Measurements from ENCODE around the gene DPP9.
"Not testable (repeated sequence)": the region's sequence is repeated elsewhere in the genome, so short reads cannot be mapped to it uniquely, and the experiment has no call there.

Gene DPP9

DNA sequence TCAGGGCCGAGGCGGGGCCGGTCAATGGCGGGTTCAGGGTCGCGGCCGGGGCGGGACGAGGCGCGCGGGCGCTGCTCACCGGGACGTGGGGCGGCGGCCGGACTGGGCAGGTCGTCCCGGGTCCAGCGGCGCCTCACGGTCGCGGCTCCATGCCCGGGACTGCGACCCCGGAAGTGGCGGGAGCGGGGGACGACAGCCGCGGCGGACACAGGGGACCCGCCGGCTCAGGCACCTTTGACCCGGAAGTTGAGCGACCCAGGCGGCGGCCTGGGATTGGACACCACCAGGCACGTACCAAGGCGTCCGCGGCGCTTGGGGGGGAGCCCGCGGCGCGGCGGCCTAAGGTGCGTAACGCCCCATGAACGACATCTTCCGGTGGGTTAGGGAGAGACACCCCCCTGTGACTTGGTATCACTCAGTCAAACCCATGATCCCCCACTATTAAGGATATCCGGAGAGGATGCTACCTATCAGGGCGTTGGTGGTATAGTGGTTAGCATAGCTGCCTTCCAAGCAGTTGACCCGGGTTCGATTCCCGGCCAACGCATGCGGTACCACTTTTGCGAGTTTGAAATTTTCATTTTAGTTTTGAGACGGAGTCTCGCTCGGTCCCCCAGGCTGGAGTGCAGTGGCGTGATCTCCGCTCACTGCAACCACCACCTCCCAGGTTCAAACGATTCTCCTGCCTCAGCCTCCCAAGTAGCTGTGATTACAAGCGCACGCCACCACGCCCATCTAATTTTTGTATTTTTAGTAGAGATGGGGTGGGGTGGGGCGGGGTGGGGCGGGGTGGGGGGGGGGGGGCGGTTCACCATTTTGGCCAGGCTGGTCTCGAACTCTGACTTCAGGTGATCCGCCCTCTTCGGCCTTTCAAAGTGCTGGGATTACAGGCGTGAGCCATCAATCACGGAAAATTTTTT lies at the start of gene DPP9:
DPP9 (minus strand) TSS at position 248 of the 920 bp plus-strand sequence. CDS start 3,936 bp downstream, outside the sequence.
- peak; percentile 99 for DNase-seq (ENCODE audit: low read depth)

DNA sequence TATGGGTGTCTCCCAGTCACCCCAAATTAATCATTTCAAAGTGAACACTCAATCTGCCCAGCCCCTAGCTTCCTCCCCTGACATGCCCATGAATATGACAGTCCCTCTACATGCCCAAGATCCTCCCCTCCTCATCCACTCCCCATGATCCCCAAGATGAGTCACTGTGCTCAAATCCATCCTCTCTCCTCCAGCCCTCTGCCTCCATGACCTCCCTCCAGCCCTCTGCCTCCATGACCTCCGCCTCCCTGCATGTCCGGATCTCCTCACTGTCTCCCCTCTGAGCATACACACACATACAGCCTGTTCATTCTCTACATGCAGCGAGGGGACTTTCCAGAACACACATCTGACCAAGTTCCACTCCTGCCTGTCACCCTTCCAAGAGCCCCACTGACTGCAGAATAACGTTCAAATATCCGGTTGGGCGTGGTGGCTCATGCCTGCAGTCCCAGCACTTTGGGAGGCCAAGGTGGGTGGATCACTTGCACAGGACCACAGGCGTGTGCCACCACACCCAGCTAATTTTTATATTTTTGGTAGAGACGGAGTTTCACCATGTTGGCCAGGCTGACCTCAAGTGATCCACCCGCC lies 49.5 kb upstream of the DPP9 start:
- DNase-seq (ENCODE audit: low read depth): no peak

DNA sequence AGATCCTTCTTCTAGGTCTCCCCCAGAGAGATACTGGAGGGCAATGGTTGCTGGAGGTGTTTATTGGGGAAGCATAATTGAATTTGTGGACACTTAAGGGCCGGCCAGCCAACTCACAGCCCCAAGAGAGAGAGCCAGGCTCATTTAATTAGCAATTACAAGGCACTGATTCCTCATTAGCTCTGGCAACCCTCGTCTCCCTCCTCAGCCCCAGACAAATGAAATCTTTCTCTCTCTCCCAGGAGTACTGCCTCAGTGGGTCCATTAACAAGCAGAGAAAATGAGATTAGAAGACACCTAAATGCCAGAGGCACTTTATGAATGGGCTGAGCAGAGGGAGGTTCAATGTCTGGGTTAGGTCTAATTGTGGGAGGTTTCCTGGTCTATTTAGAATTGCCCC lies 48.9 kb upstream of the DPP9 start:
- DNase-seq (ENCODE audit: low read depth): no peak

DNA sequence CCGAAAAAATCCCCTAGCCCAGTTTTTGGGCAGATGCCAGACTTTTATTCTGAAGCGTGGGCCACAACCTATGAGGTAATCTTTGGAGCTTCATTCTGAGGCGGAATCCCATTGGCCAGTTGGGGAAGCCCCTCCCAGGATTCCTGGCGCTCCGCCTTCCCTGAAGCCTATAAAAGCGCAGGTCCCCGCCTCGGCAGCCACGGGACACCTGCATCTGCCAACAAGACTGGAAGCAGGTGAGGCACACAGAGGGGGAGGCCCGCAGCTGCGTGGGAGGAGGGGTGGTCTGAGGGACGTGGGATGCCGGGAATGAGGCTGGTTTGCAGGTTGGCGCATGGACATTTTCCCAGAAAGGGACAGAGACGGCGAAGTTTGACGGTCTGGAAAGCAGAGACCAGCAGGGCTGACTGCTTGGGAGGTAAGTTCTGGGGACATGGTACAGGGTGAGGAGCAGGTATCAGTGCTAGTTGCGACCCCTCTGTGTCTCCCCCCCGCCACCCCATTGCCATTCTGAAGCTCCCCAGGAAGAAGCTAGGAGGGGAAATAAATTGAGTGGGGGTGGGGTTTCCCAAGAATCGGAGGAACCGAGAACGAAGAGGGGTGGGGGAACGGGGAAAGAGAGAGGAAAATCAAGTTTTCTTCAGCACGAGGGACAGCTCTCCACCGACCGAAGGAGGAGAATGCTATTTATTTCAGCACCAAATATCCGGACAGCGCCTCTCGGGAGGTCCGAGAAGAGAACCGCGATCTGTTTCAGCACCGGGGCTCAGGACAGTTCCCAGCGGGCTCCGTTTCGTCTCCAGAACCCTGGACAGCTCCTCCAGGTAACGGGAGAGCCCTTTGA lies 45.5 kb upstream of the DPP9 start:
- peak; percentile 70 for DNase-seq (ENCODE audit: low read depth)

DNA sequence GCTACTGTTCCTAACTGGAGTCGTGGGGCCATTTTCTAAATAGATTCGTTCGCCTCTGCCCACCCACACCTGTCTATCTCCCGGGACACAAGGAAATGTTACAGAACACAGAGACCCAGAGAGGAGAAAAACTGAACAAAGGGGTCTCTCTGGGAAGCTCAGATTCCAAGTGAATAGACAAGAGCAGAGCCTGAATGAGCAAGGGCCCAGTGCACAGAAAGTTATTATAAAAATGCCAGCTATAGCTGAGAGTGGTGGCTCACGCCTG lies 40.7 kb upstream of the DPP9 start:
- DNase-seq (ENCODE audit: low read depth): no peak

DNA sequence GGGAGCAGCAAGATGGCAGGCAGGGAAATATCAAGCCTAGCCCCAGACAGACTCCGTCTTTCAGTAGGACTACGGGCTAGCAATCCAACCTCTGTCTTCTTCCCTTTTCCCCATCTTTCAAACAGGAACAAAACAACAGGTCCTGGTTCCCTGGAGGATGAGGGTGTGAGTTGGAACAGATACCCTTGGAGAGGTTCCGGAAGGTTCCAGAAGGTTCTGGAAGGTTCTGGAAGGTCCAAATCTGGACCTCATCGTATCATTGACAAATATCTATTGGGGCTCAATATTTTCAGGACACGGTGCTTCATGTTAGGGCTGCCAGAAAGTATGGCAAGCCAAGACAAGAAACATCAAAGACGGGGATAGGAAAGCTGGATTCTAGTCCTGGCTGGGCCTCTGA lies 39.4 kb upstream of the DPP9 start:
- DNase-seq (ENCODE audit: low read depth): no peak

DNA sequence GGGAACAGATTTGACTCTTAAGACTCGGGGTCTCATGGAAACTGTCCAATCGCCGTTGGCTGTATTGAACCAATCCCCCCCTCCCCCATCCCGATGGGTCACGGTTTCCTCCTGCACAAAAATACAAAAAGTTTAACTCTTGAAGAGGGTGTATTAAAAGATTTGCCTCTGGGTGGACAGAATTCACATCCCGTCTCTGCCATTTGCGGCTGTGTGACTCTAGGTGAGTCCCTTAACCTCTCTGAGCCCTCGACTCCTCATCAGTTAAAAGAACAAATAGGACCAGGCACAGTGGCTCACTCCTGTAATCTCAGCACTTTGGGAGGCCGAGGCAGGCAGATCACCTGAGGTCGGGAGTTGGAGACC lies 36.6 kb upstream of the DPP9 start:
- no peak for DNase-seq (ENCODE audit: low read depth)

DNA sequence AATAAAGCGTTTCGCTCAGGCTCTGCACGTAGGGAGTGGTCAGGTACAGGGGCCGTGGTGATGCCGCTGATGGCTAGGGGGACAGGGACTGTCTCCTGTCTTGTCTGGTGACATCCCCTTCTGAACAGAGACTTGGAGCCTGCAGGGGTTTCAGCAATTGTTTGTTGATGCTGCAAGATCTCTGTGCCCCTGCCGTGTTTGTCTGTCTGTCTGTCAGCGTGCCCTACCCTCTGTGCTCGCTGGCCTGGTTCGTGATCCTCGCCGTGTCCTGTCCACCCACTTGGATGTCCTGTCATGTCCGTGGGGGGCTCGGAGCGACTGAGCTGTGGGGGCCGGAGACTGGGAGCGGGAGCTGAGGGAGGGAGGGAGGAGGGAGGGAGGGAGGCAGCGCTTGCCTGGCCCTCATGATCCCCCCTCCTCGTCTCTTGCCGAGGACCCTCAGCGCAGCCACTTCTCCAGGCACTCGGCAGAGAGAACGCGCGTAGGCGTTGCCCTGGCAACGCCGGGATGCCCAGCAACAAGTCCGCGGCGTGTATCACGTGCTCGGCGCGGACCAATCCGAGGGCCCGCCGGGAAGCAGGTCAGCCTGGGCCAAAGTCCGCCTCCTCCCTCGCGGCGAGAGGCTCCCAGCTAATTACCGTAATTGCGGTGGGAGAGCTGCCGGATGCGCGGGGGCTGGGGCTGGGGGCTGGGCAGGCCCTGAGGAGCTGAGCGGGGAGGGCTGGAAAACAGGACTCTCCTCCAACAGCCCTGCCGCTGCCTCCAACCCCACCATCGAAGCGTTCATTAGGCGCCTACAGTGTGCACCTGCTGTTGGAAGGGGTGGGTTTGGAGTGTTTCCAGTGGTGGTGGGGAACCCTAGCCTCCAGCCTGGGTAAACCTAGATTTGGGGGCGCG lies 36.0 kb upstream of the DPP9 start:
- DNase-seq (ENCODE audit: low read depth): peak; percentile 77

DNA sequence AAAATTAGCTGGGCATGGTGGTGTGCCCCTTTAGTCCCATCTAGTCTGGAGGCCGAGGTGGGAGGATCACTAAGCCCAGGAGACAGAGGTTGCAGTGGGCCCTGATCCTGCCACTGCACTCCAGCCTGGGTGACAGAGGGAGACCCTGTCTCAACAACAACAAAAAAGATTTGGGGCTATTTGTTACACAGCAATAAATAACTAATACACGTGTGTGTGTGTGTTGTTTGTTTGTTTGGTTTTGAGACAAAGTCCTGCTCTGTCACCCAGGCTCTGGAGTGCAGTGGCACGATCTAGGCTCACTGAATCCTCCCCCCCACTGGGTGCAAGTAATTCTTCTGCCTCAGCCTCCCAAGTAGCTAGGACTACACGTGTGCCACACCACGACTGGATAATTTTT lies 35.0 kb upstream of the DPP9 start:
- DNase-seq (ENCODE audit: low read depth): no peak

DNA sequence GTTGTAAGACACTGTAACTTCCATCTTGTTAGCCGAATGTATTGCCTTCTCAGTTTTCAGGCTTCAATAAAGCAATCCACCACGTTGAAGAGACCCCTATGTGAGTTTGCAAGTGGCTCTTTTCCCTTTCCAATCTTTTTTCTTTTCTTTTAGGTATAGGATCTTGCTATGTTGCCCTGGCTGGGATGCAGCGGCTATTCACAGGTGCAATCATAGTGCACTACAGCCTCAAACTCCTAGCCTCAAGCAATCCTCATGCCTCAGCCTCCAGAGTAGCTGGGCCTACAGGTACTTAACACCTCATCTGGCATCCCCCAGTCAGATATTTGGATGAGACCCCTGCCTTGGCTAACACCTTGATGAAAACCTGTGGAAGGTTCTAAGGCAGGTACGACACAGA lies 34.4 kb upstream of the DPP9 start:
- DNase-seq (ENCODE audit: low read depth): no peak

DNA sequence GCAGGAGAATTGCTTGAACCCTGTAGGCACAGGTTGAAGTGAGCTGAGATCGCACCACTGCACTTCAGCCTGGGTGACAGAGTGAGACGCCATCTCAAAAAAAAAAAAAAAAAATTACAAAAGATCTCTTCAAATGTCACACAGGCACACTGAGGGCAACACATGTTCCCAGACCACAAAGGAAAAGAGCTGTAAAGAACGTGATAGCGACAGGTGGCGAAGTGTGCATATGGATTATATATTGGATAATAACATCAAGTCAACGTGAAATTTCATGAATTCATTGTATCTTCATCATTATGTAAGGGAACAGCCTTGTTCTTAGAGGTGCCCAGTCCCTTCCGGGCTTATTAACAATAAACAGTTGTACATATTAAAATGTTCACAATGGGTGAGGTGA lies 31.8 kb upstream of the DPP9 start:
- DNase-seq (ENCODE audit: low read depth): no peak

DNA sequence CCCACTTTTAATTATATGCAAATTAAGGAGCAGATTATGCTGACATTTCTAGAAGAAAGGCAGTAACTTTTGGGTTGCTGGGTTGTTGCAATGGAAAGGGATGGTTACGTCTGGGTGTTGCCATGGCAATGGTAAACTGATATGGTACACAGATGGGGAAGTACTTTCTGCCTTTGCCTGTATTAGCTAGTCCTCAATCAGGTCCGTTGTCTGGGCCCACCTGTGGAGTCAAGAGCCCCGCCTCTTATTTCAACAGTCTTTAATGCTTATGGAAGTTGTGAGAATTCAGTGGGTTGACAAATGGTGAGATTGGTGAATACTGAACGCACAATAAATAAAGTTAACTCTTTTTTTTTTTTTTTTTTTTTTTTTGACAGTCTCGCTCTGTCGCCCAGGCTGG lies 30.6 kb upstream of the DPP9 start:
- DNase-seq (ENCODE audit: low read depth): peak; percentile 56

DNA sequence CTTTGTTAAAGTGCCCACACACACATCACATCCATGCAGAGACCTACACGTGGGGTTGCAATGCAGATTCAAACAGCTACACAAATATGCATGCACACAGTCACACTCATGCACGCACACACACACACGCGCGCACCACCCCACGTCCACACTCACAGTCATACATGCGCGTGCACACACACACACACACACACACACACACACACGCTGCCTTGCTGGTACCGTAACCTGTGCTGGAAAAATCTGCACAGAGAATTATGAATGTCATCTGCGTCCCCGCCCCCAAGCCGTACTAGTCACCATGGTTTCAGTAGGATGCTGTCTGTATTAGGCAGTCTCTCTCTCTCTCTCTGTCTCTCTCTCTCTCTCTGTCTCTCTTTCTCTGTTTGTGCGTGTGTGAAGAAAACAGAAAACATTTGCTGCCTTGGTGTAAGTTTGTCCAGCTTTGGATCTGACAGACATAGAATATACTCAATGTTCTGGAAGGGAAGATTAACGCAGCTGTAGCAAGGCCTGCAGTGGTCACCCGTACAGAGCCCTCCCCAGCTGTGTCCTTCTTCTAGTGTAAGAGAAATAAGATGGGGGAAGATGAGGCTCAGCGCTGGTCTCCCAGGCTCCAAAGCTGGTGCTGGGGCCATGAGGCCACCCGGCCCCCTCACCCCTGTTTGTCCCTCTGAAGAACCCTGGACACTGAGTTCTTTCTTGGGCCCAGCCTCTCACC lies 26.4 kb upstream of the DPP9 start:
- DNase-seq (ENCODE audit: low read depth): no peak

DNA sequence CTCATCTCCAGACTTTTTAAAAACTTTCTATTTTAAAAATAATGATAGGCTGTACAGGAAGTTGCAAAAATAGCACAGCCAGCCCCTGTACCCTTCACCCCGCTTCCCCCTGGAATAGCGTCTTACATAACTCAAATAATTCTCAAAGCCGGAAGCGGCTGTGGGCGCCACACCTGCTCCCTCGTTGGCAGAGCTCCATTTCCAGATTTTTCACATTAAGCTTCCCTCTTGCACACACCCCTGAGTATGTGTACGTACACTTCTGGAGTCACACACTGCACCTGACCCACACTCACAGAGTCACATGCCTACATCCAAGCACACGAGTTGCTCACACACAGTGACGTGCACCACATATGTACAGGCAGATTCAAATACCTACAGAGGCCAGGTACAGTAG lies 24.9 kb upstream of the DPP9 start:
- no peak for DNase-seq (ENCODE audit: low read depth)

DNA sequence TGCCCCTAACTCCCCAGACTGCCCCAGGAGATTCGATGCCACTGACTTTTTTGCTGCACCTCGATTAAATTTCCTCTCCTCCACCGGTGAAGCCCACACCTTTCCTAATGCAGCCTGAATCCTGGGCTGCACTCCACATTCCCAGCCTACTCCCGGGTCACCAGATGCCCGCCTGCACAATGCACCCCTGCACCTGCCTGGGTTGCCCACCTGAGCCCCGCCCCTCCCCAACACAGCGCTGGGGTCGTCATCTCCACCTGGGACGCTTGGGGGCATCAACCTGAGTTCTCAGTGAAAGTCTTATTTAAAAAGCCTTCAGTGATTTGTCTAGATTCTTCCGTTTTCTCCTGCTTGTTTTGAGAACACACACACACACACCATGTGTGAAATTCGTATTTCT lies 24.5 kb upstream of the DPP9 start:
- no peak for DNase-seq (ENCODE audit: low read depth)

DNA sequence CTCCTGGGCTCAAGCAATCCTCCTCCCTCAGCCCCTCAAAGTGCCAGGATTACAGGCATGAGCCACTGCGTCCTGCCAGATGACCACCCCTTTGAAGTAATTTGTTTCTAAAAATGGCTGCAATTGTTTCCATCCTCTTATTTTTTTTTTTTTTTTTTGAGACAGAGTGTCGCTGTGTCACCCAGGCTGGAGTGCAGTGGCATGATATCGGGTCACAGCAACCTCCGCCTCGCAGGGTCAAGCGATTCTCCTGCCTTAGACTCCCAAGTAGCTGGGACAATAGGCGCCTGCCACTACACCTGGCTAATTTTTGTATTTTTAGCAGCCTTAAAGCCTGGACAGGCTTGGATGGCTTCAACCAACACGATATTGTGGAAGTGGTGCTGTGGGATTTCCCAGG lies 22.3 kb upstream of the DPP9 start:
- no peak for DNase-seq (ENCODE audit: low read depth)

DNA sequence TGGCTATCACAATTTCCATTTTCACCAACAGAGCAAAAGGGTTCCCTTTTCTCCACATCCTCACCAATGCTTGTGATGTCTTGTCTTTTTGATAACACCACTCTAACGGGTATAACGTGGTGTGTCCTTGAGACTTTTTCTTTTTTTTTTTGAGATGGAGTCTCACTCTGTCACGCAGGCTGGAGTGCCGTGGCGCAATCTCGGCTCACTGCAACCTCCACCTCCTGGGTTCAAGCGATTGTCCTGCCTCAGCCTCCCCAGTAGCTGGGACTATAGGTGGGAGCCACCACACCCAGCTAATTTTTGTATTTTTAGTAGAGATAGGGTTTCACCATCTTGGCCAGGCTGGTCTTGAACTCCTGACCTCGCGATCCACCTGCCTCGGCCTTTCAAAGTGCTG lies 21.5 kb upstream of the DPP9 start:
- not testable (repeated sequence) for DNase-seq (ENCODE audit: low read depth)

DNA sequence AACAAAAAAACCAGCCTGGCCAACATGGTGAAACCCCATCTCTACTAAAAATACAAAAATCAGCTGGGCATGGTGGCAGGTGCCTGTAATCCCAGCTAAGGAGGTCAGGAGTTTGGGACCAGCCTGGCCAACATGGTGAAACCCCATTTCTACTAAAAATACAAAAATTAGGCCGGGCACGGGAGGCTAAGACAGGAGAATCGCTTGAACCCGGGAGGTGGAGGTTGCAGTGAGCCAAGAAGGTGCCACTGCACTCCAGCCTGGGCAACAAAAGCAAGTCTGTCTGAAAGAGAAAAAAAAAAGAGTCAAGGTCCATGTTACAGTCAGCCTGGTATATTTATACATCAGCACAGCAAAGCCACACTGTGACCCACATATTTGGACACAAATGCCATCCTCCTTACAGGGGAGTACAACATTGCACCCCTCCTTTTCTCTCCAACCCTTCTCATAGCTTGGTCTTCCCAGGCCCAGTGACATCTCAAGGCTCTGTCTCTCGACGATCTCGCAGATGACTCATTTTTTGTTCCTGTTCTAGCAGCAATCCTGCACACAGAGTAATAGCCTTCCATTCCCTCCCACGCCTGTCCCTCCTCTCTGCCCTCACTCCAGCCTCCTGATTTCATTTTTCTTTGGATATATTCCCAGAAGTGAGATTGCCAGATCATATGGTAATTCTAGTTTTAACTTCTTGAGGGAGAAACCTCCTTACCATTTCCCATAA lies 21.0 kb upstream of the DPP9 start:
- peak; percentile 90 for DNase-seq (ENCODE audit: low read depth)

DNA sequence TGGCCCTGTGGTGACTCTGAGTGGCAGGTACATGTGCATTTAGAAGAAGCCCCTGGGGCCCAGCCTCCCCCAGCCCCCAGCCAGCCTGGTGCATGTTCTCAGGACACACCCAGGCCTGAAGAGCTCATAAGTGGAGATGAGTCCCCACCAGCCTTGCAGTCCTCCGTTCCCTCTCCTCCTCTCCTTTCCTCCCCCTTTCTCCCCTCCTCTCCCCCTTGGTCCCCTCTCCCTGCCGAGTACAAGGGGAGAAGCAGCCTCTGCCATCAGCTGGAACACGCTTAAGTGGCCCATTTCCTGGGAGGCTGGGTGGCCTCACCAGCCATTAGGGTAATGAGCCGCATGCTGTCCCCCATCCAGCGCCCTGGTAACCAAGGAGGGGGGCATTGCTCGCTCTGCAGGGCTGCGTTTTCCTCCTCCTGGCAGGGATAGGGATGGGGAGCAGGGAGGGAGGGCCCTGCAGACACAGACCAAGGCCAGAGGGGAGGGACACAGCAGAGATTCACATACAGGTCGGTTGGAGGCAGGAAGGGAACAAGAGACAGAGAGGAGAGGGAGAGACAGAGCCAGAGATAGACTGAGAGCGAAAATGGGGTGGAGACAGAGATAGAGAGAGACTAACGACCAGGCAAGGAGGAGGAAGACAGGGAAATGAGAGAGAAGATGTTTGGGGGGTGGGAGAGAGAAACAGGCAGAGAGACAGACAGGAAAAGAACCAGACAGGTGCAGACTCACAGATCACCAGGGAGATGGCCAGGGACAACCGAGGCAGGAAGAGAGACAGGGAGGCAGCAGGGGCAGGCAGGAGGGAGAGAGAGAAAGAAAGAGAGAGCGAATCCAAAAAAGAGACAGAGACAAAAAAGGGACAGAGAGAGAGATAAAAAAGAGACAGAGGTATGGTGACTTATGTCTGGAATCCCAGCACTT lies 19.3 kb upstream of the DPP9 start:
- DNase-seq (ENCODE audit: low read depth): no peak

DNA sequence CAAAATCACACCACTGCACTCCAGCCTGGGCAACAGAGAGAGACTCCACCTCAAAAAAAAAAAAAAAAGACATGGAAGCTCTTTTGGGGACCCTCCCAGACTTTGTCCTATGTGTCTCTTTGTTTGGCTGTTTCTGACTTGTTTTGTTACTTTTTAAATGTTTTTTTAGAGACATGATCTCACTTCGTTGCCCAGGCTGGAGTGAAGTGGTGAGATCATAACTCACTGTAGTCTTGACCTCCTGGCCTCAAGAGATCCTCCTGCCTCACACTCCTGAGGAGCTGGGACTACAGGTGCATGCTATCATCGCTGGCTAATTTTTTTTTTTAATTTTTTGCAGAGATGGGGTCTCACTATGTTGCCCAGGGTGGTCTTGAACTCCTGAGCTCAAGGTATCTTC lies 16.4 kb upstream of the DPP9 start:
- DNase-seq (ENCODE audit: low read depth): no peak
